Activated T-helper 1 cell treated with anti-CD3 and anti-CD28 coated beads, Interleukin-12 subunit alpha, Interleukin-12 subunit beta, Interleukin-2, Interleukin-4 antibody, amounts not matched to agents 30 ng/mL and 10 ng/mL and 1 ng/mL, durations not matched to agents 14 hours and 24 hours and 36 hours (primary cell): ENCODE results near the gene SPATA31C1. TPM values are rescaled to one million over a fixed set of nuclear protein-coding genes. Genes with fewer than 3 reads are reported as not detected.
"Not testable (repeated sequence)": the region's sequence is repeated elsewhere in the genome, so short reads cannot be mapped to it uniquely, and the experiment has no call there.

Experiments
- DNase-seq: peaks from one replicate; pipeline ENCODE4 v3.0.0; 2021; ENCODE audit warnings: low spot score
- H3K27ac Mint-ChIP-seq: one replicate; pipeline ENCODE4 v1.8.0; 2021; ENCODE audit warnings: mild to moderate bottlenecking, mixed read lengths
- H3K27me3 Mint-ChIP-seq: one replicate; pipeline ENCODE4 v1.8.0; 2022; ENCODE audit warnings: mild to moderate bottlenecking, moderate library complexity, mixed read lengths; ENCODE audit not compliant: insufficient read depth
- H3K36me3 Mint-ChIP-seq: one replicate; pipeline ENCODE4 v1.8.0; 2021; ENCODE audit warnings: low read depth, mixed read lengths
- H3K4me1 Mint-ChIP-seq: one replicate; pipeline ENCODE4 v1.8.0; 2021; ENCODE audit warnings: low read depth, mixed read lengths
- H3K4me3 Mint-ChIP-seq: one replicate; pipeline ENCODE4 v1.8.0; 2021; ENCODE audit warnings: mild to moderate bottlenecking, moderate library complexity, mixed read lengths
- H3K9me3 Mint-ChIP-seq: one replicate; pipeline ENCODE4 v1.8.0; 2021; ENCODE audit warnings: mixed read lengths
- intact Hi-C: fragments of 100-400 bp; cut with micrococcal nuclease; formaldehyde crosslinking; loops from one replicate; pipeline ENCODE4 v1.15.1; 2024
- total RNA-seq: library from RNA; stranded (reverse); gene quantifications from 2 replicates; pipeline ENCODE4 v1.2.3, GENCODE V29; 2022

SPATA31C1 gene
- total RNA-seq, 1 donor from 2014 or later = not detected

DNA sequence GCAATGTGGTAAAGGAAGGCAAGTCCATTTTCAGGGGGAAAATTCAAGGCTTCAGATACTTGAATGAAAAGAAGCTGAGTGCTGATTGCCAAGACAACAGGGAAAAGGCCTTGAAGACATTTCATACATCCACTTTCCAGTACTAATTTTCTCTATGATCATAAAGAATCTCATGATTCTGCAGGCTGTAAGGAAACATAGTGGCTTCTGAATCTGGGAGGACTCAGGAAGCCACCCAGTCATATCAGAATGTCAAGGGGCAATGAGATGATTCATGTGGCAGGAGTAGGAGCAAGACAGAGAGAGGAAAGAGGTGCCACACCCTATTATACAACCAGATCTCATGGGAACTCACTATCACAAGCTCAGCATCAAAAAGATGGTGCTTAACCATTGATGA is 11.4 kb downstream of the SPATA31C1 start:
- intact Hi-C loops, DNase-seq, H3K4me3 Mint-ChIP-seq, H3K27me3 Mint-ChIP-seq, H3K36me3 Mint-ChIP-seq, H3K4me1 Mint-ChIP-seq, H3K9me3 Mint-ChIP-seq, H3K27ac Mint-ChIP-seq: not testable (repeated sequence)

- H3K4me1 Mint-ChIP-seq, H3K27me3 Mint-ChIP-seq, H3K36me3 Mint-ChIP-seq, intact Hi-C loops, H3K4me3 Mint-ChIP-seq, DNase-seq, H3K27ac Mint-ChIP-seq, H3K9me3 Mint-ChIP-seq: not testable (repeated sequence)
Observed at GRCh38 chr9:87934444-87934843, 16.7 kb downstream of the SPATA31C1 start.

- H3K9me3 Mint-ChIP-seq, H3K27ac Mint-ChIP-seq, H3K4me3 Mint-ChIP-seq, DNase-seq, H3K4me1 Mint-ChIP-seq, intact Hi-C loops, H3K36me3 Mint-ChIP-seq, H3K27me3 Mint-ChIP-seq: not testable (repeated sequence)
Observed at GRCh38 chr9:87937352-87937751, 19.6 kb downstream of the SPATA31C1 start.

GRCh38 chr9:87937918-87938317 is 20.2 kb downstream of the SPATA31C1 start:
- H3K9me3 Mint-ChIP-seq, DNase-seq, H3K36me3 Mint-ChIP-seq, H3K4me3 Mint-ChIP-seq, H3K27me3 Mint-ChIP-seq, intact Hi-C loops, H3K4me1 Mint-ChIP-seq, H3K27ac Mint-ChIP-seq: not testable (repeated sequence)

DNA sequence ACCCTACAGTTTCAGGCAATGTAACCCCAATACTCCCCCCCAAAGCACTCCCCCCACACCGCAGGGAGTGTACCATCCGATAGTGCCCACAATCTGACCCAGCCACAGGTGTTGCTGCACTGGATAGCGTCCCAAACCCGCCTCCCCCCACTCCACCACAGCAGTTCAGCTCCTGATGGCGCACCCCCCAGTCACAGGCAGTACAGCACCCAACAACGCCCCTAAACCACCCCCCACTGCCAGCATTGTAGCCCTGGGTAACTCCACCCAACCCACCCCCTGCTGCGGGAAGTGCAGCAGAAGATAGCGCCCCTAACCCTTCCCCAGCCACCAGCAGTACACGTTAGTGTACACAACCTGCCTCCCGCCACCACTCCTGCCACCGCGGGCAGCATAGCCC is 20.6 kb downstream of the SPATA31C1 start:
- H3K36me3 Mint-ChIP-seq, intact Hi-C loops, H3K27ac Mint-ChIP-seq, H3K4me1 Mint-ChIP-seq, H3K9me3 Mint-ChIP-seq, H3K27me3 Mint-ChIP-seq, H3K4me3 Mint-ChIP-seq, DNase-seq: not testable (repeated sequence)

GRCh38 chr9:87939096-87939495 is 21.3 kb downstream of the SPATA31C1 start:
- H3K27me3 Mint-ChIP-seq, DNase-seq, H3K4me1 Mint-ChIP-seq, H3K27ac Mint-ChIP-seq, intact Hi-C loops, H3K36me3 Mint-ChIP-seq, H3K9me3 Mint-ChIP-seq, H3K4me3 Mint-ChIP-seq: not testable (repeated sequence)

DNA sequence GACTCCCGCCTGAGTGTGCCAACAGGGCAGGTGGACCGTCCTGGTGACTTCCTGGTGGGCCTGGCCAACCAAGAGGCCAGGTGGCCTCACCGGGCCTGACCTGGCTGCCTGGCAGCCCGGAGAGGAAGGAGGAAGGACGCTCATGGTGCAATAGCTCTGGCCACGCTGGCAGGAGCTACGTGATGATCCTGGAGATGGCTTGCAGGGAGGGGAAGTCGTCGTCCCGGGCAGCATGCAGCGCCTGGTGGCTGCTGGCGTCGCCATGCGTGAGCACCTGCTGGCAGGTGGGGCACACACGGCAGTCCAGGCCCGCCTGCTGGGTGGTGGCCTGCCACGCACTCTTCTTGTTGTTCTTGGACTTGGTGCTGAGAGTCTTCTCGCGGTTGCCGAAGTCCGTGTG is 26.3 kb downstream of the SPATA31C1 start:
- Mint-ChIP-seq H3K9me3 (no peaks in the 10 kb centered on the region), H3K4me3 (no peak overlapping the region), H3K4me1 (no peaks in the 10 kb centered on the region), H3K36me3 (no peaks in the 10 kb centered on the region), H3K27ac (no peak overlapping the region), H3K27me3 (peaks cover 16% of the 10 kb centered on the region)
- intact Hi-C loops = no loop called here
- no peak for DNase-seq

- intact Hi-C loops = no loop called here
- H3K27ac Mint-ChIP-seq = no peak overlapping the region
Observed at GRCh38 chr9:87944682-87945081, 26.9 kb downstream of the SPATA31C1 start.

DNA sequence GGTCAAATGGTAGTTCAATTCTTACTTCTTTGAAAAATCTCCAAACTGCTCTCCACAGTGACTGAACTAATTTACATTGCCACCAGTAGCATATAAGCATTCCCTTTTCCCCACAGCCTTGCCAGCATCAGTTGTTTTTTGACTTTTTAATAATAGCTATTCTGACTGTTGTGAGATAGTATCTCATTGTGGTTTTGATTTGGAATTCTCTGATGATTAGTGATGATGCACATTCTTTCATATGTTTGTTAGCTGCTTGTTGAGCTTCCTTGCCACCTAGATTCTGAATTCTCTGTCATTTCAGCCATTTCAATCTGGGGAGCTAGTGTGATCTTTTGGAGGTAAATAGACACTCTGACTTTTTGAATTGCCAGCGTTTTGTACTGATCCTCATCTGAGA is 32.5 kb downstream of the SPATA31C1 start:
- no peaks in the 10 kb centered on the region for H3K4me1 Mint-ChIP-seq
- no peak overlapping the region for H3K4me3 Mint-ChIP-seq
- no peak overlapping the region for H3K27ac Mint-ChIP-seq
- intact Hi-C loops = loop anchor here (2.0 to 5.0 kb wide), 4 partner anchors 439 to 1051 kb away; partner anchors contain the start of gene SPIN1
- DNase-seq = no peak
- peaks cover 18% of the 10 kb centered on the region for H3K27me3 Mint-ChIP-seq
- H3K36me3 Mint-ChIP-seq = no peaks in the 10 kb centered on the region
- H3K9me3 Mint-ChIP-seq = peaks cover 5% of the 10 kb centered on the region

More at GRCh38 chr9:87944682-87945081, 26.9 kb downstream of the SPATA31C1 start:
- no peak for DNase-seq
- H3K9me3 Mint-ChIP-seq = no peaks in the 10 kb centered on the region
- peaks cover 17% of the 10 kb centered on the region for H3K27me3 Mint-ChIP-seq
- H3K36me3 Mint-ChIP-seq = no peaks in the 10 kb centered on the region
- H3K4me1 Mint-ChIP-seq = no peaks in the 10 kb centered on the region
- H3K4me3 Mint-ChIP-seq = no peak overlapping the region

GRCh38 chr9:87950765-87951488 is 33.2 kb downstream of the SPATA31C1 start:
- no peak for DNase-seq
- Mint-ChIP-seq H3K36me3 (no peaks in the 10 kb centered on the region), H3K9me3 (peaks cover 5% of the 10 kb centered on the region), H3K27me3 (peaks cover 18% of the 10 kb centered on the region), H3K4me1 (no peaks in the 10 kb centered on the region), H3K27ac (no peak overlapping the region), H3K4me3 (no peak overlapping the region)
- intact Hi-C loops = loop anchor here (1.0 to 5.0 kb wide), 5 partner anchors 438 to 1050 kb away; partner anchors contain the start of gene SPIN1

GRCh38 chr9:87954230-87954629 is 36.5 kb downstream of the SPATA31C1 start:
- Mint-ChIP-seq H3K36me3 (no peaks in the 10 kb centered on the region), H3K4me1 (no peaks in the 10 kb centered on the region), H3K4me3 (no peak overlapping the region), H3K27me3 (peaks cover 21% of the 10 kb centered on the region), H3K27ac (no peak overlapping the region), H3K9me3 (peaks cover 5% of the 10 kb centered on the region)
- DNase-seq = no peak
- intact Hi-C loops = loop anchor here (5.0 kb wide), 1 partner anchor 638 kb away; no protein-coding TSS in a partner anchor

- peaks cover 30% of the 10 kb centered on the region for H3K27me3 Mint-ChIP-seq
- H3K36me3 Mint-ChIP-seq = no peaks in the 10 kb centered on the region
- H3K4me1 Mint-ChIP-seq = no peaks in the 10 kb centered on the region
- H3K4me3 Mint-ChIP-seq = no peak overlapping the region
- no peak for DNase-seq
- intact Hi-C loops = no loop called here
- H3K9me3 Mint-ChIP-seq = no peaks in the 10 kb centered on the region
- no peak overlapping the region for H3K27ac Mint-ChIP-seq
Observed at GRCh38 chr9:87957839-87958238, 40.1 kb downstream of the SPATA31C1 start.

- peaks cover 31% of the 10 kb centered on the region for H3K27me3 Mint-ChIP-seq
- no peaks in the 10 kb centered on the region for H3K36me3 Mint-ChIP-seq
- H3K4me1 Mint-ChIP-seq = no peaks in the 10 kb centered on the region
- H3K9me3 Mint-ChIP-seq = no peaks in the 10 kb centered on the region
- no peak overlapping the region for H3K27ac Mint-ChIP-seq
- no peak for DNase-seq
- intact Hi-C loops = no loop called here
- no peak overlapping the region for H3K4me3 Mint-ChIP-seq
Observed at GRCh38 chr9:87958591-87958990, 40.8 kb downstream of the SPATA31C1 start.
